T-helper 1 cell treated with Interleukin-12 subunit alpha and Interleukin-12 subunit beta and Interleukin-4 antibody, amounts not matched to agents 30 μg/mL and 1 μg/mL, for 36 hours (primary cell): Measurements from ENCODE around the gene WDR4.
"Not testable (repeated sequence)": the region's sequence is repeated elsewhere in the genome, so short reads cannot be mapped to it uniquely, and the experiment has no call there.

Experiments used
- H3K27ac Mint-ChIP-seq: one replicate; pipeline ENCODE4 v1.8.0; 2021; ENCODE audit warnings: mild to moderate bottlenecking, mixed read lengths
- H3K27me3 Mint-ChIP-seq: one replicate; pipeline ENCODE4 v1.8.0; 2021; ENCODE audit warnings: low read depth, mixed read lengths
- H3K36me3 Mint-ChIP-seq: one replicate; pipeline ENCODE4 v1.8.0; 2021; ENCODE audit warnings: low read depth, mixed read lengths
- H3K4me1 Mint-ChIP-seq: one replicate; pipeline ENCODE4 v1.8.0; 2021; ENCODE audit warnings: low read depth, mixed read lengths
- H3K4me3 Mint-ChIP-seq: one replicate; pipeline ENCODE4 v1.8.0; 2021; ENCODE audit warnings: mild to moderate bottlenecking, moderate library complexity, mixed read lengths
- H3K9me3 Mint-ChIP-seq: one replicate; pipeline ENCODE4 v1.8.0; 2021; ENCODE audit warnings: mixed read lengths

Gene WDR4

DNA sequence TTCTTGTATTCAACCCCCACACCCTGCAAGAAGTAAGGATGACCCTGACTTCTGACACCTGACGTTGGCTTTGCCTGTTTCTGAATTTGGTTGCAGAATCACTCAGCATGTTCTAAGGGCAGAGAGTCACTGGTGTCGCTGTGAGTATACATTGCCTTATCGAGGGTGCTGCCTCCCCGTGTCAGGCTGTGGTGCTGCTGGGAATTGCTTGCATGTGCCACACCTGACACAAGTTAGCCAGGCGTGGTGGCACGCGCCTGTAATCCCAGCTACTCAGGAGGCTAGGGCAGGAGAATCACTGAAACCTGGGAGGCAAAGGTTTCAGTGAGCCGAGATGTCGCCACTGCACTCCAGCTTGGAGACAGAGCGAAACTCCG, 45.9 kb downstream of the WDR4 start:
- Mint-ChIP-seq H3K36me3 (peaks cover 4% of the 10 kb centered on the region), H3K4me3 (peak overlapping the region; percentile 50), H3K4me1 (peaks cover 25% of the 10 kb centered on the region), H3K9me3 (no peaks in the 10 kb centered on the region), H3K27me3 (peaks cover 23% of the 10 kb centered on the region), H3K27ac (peak overlapping the region; percentile 8)

DNA sequence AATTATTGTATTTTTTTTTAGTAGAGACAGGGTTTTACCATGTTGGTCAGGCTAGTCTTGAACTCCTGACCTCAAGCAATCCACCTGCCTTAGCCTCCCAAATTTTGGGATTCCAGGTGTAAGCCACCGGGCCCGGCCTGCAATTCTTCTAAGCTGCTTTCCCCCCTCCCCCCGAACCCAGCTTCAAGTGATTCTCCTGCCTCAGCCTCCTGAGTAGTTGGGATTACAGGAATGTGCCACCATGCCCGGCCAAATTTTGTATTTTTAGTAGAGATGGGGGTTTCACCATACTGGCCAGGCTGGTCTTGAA, 47.1 kb downstream of the WDR4 start:
- not testable (repeated sequence) for H3K36me3 Mint-ChIP-seq, H3K9me3 Mint-ChIP-seq, H3K4me3 Mint-ChIP-seq, H3K27ac Mint-ChIP-seq
- Mint-ChIP-seq H3K27me3 (peaks cover 34% of the 10 kb centered on the region), H3K4me1 (peaks cover 25% of the 10 kb centered on the region)

DNA sequence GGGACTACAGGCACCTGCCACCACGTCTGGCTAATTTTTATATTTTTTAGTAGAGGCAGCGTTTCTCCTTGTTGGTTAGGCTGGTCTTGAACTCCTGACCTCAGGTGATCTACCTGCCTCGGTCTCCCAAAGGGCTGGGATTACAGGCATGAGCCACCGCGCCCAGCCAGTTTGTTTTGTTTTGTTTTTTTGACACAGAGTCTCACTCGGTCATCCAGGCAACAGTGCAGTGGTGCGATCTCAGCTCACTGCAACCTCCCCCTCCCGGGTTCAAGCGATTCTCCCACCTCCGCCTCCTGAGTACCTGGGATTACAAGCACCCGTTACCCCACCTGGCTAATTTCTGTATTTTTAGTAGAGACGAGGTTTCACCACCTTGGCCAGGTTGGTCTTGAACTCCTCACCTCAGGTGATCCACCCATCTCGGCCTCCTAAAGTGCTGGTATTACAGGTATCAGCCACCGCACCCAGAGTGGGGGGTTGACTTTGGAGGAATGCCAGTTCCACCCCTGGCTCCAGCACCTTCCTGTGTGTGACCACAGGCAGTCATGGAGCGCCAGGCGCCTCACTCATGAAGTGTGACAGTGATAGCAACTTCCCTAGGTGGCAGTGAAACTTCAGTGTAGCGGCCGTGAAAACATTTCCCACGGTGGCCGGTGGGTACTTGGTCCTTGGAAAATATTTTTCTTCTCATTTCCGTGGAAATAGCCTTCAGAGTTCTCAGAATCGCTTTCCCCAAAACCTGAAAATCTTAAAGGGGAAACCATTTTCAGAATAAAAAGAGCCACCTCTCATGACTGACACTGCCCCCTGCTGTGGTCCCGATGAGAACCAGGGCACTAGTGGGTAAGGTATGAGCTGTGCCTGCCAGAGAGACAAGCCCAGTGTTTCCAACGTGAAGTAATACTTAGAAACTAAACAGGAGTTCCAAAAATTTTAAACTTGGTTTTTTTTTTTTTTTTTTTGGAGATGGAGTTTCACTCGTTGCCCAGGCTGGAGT, 48.6 kb downstream of the WDR4 start:
- Mint-ChIP-seq H3K27me3 (peaks cover 41% of the 10 kb centered on the region), H3K27ac (peak overlapping the region; percentile 31), H3K36me3 (no peaks in the 10 kb centered on the region), H3K4me3 (no peak overlapping the region), H3K9me3 (no peaks in the 10 kb centered on the region), H3K4me1 (peaks cover 25% of the 10 kb centered on the region)

DNA sequence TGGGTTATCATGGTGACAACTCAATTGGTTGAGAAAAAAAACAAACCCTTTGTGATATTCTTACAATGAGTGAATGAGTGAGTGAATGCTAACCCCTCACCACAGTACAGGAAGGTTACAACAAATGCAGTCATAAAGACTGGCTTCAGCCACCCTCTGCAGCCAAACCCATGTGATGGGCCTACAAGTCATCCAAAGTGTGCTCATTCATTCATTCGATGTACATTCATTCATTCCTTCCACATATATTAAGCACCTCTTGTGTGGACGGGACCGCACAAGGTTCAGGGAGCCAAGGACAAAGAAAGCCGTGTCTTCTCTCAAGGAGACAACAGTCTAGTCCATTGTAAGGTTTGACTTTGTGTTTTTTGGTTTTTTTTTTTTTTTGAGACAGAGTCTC, 49.4 kb downstream of the WDR4 start:
- peaks cover 25% of the 10 kb centered on the region for H3K4me1 Mint-ChIP-seq
- H3K9me3 Mint-ChIP-seq: no peaks in the 10 kb centered on the region
- no peaks in the 10 kb centered on the region for H3K36me3 Mint-ChIP-seq
- H3K27me3 Mint-ChIP-seq: peaks cover 48% of the 10 kb centered on the region
- H3K4me3 Mint-ChIP-seq: no peak overlapping the region
- no peak overlapping the region for H3K27ac Mint-ChIP-seq

GRCh38 chr21:42829417-42829816, 49.9 kb downstream of the WDR4 start:
- peaks cover 25% of the 10 kb centered on the region for H3K4me1 Mint-ChIP-seq

DNA sequence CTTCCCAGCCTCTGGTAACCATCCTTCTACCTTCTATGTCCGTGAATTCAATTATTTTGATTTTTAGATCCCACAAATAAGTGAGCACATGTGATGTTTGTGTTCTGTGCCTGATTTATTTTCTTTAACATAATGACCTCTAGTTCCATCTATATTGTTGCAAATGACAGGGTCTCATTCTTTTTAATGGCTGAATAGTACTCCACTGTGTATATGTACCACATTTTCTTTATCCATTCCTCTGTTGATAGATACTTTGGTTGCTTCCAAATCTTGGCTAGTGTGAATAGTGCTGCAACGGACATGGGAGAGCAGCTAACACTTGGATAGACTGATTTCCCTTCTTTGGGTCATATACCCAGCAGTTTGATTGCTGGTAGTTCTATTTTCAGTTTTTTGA, 51.8 kb downstream of the WDR4 start:
- H3K4me3 Mint-ChIP-seq: no peak overlapping the region
- no peaks in the 10 kb centered on the region for H3K36me3 Mint-ChIP-seq
- H3K9me3 Mint-ChIP-seq: no peaks in the 10 kb centered on the region
- H3K4me1 Mint-ChIP-seq: peaks cover 14% of the 10 kb centered on the region
- no peak overlapping the region for H3K27ac Mint-ChIP-seq
- H3K27me3 Mint-ChIP-seq: peaks cover 45% of the 10 kb centered on the region

More at GRCh38 chr21:42829417-42829816, 49.9 kb downstream of the WDR4 start:
- H3K4me3 Mint-ChIP-seq: no peak overlapping the region
- no peaks in the 10 kb centered on the region for H3K9me3 Mint-ChIP-seq
- no peak overlapping the region for H3K27ac Mint-ChIP-seq
- H3K27me3 Mint-ChIP-seq: peaks cover 48% of the 10 kb centered on the region
- H3K36me3 Mint-ChIP-seq: no peaks in the 10 kb centered on the region

GRCh38 chr21:42820616-42821465, 58.5 kb downstream of the WDR4 start:
- H3K27me3 Mint-ChIP-seq: peaks cover 8% of the 10 kb centered on the region
- no peak overlapping the region for H3K27ac Mint-ChIP-seq
- no peaks in the 10 kb centered on the region for H3K4me1 Mint-ChIP-seq
- no peak overlapping the region for H3K4me3 Mint-ChIP-seq
- H3K9me3 Mint-ChIP-seq: peaks cover 9% of the 10 kb centered on the region
- H3K36me3 Mint-ChIP-seq: no peaks in the 10 kb centered on the region

- Mint-ChIP-seq H3K4me1 (no peaks in the 10 kb centered on the region), H3K4me3 (no peak overlapping the region), H3K9me3 (peaks cover 12% of the 10 kb centered on the region), H3K27me3 (peaks cover under 1% of the 10 kb centered on the region), H3K36me3 (no peaks in the 10 kb centered on the region), H3K27ac (no peak overlapping the region)
Measured at GRCh38 chr21:42819861-42820615, 59.3 kb downstream of the WDR4 start.

DNA sequence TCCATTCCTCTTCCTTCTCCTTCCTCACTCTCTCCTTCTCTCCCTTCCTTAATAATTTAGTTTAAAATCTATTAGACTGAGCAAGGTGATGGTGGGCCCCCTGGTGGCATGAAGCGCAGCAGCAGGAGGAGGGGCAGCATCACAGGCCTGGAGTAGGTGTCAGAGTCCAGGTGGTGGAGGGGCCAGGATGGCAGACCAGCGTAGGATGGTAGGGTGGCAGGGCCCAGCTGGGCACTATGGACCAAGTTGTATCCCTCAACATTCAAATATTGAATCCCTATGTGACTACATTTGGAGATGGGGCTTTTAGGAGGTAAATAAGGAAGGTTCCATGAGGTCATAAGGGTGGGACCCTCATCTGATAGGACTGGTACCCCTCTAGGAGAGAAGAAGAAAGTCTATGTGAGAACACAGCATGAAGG, 61.0 kb downstream of the WDR4 start:
- H3K36me3 Mint-ChIP-seq: no peaks in the 10 kb centered on the region
- H3K27me3 Mint-ChIP-seq: peaks cover 3% of the 10 kb centered on the region
- no peaks in the 10 kb centered on the region for H3K4me1 Mint-ChIP-seq
- peak overlapping the region; percentile 10 for H3K27ac Mint-ChIP-seq
- H3K4me3 Mint-ChIP-seq: no peak overlapping the region
- H3K9me3 Mint-ChIP-seq: peaks cover 15% of the 10 kb centered on the region

DNA sequence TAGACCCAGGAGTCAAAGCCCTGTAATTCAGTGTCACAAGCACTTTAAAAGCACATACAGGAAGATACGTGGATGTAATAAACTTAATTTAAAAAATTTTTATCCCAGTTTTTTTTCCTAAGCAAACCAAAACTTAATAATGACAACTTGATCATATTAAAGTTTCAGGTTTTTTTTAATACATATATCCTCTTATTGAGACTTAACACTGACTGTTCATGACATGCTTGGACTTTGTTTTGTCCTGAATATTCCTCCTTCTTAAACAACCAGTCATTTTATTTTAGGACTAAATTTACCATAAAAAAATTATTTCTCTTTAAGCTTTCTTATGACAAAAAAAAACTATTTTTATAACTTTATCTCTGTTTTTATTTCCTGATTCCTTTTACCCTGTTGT, 64.1 kb downstream of the WDR4 start:
- peaks cover 11% of the 10 kb centered on the region for H3K27me3 Mint-ChIP-seq
- H3K9me3 Mint-ChIP-seq: peaks cover 15% of the 10 kb centered on the region
- H3K36me3 Mint-ChIP-seq: no peaks in the 10 kb centered on the region
- no peaks in the 10 kb centered on the region for H3K4me1 Mint-ChIP-seq
- no peak overlapping the region for H3K27ac Mint-ChIP-seq
- H3K4me3 Mint-ChIP-seq: no peak overlapping the region

DNA sequence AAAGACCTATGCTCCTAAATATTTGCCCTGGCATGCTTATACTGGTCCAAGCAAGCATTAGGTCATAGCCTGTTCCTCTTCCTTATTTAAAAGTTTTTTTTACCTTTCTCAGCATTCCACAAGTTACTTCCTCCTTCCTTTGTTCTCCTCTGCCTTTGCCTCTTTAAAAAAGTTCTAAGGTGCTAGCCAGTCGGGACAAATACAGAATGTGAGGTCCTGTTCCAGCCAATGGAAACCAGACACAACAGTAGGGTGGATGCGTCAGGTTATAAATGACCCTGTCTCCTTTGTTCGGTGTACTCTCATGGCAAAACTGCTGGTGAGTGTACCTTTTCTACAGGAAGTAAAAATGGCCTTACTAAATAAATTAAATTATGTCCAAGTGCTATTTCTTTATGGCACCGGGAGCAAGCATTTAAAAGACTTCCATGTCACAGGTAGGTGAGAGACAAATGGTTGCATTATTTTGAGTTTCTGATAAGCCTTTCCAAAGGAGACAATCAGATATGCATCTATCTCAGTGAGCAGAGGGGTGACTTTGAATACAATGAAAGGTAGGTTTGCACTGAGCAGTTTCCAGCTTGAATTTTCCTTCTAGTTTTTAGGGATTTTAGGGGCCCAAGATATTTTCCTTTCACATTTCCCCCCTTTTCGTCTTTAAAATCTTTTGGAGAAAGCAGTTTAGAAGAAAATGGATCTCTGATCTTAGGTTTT, 66.7 kb downstream of the WDR4 start:
- not testable (repeated sequence) for H3K4me1 Mint-ChIP-seq, H3K27ac Mint-ChIP-seq, H3K36me3 Mint-ChIP-seq, H3K4me3 Mint-ChIP-seq
- H3K9me3 Mint-ChIP-seq: peaks cover 15% of the 10 kb centered on the region
- H3K27me3 Mint-ChIP-seq: peaks cover 29% of the 10 kb centered on the region

DNA sequence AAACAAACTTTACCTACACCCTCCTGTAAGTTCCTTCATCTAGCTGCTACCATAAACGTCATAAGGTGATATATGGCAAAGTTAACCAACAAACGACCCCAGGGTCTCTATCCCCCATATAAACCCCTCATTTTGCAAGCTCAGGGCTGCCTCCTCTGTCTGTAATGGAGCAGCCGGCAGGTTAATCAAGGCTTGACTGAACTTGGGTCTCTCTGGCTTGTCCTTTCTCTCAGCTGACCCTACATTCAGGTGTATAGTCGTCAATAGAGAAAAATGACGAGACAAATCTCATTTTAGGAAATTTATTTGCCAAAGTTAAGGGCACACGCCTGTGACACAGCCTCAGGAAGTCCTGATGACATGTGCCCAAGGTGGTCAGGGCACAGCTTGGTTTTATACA, 67.4 kb downstream of the WDR4 start:
- no peak overlapping the region for H3K27ac Mint-ChIP-seq
- H3K9me3 Mint-ChIP-seq: peaks cover 10% of the 10 kb centered on the region
- H3K4me1 Mint-ChIP-seq: no peaks in the 10 kb centered on the region
- H3K36me3 Mint-ChIP-seq: no peaks in the 10 kb centered on the region
- no peak overlapping the region for H3K4me3 Mint-ChIP-seq
- peaks cover 29% of the 10 kb centered on the region for H3K27me3 Mint-ChIP-seq

DNA sequence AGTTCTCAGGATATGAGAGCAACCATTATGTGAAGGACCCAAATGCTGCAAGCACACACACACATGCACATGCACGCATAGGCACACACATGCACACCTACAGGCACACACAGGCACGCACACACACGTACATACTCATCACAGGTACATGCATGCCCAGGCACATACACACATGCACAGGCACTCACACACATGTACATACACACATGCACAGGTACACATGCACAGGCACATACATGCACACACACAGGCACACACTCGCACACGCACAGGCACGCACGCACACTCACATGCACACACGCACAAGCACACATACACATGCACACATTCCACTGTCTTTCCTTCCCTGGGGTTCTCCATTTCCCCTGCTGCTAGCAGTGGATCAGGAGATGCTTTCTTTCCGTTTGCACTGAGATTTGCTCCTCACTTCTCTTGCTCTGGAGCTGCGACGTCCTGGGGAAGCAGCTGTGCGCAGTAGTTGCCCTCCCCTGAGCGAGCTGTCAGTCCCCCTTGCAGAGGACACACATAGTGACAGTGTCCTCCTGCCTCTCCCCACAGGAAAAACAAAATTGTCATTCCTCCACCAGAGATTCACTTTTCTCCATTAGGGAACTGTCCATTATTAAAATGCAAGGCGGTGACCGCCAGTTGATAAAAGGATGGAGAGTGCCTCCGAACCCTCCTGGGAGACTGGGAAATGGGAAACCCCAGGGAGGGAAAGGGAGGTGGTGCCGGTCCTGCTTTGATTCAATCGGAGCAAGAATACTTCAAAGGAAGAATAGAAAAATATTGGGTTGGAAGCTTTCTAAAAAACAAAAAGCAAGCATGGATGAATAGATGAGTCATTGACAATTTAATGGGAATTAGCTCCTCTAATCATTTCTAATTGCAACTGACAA, 69.5 kb downstream of the WDR4 start:
- H3K9me3 Mint-ChIP-seq: peaks cover under 1% of the 10 kb centered on the region
- H3K27ac Mint-ChIP-seq: no peak overlapping the region
- H3K4me1 Mint-ChIP-seq: no peaks in the 10 kb centered on the region
- H3K4me3 Mint-ChIP-seq: no peak overlapping the region
- no peaks in the 10 kb centered on the region for H3K36me3 Mint-ChIP-seq
- peaks cover 40% of the 10 kb centered on the region for H3K27me3 Mint-ChIP-seq
